ENCODE data around the gene CDPF1.
"Not testable (repeated sequence)": the region's sequence is repeated elsewhere in the genome, so short reads cannot be mapped to it uniquely, and the experiment has no call there.

Gene CDPF1

GRCh38 chr22:46272196-46272595 is 22.1 kb upstream of the CDPF1 start:
- Histone ChIP-seq H3K9ac (ENCODE audit: low read length) (no peak overlapping the region), H3K23ac (ENCODE audit: low read length) (no peak overlapping the region), H3K18ac (ENCODE audit: low read length) (no peak overlapping the region), H3K4ac (ENCODE audit: low read depth, low read length) (no peak overlapping the region), H2BK120ac (ENCODE audit: low read depth, low read length) (no peak overlapping the region), H2BK5ac (ENCODE audit: low read length) (no peak overlapping the region), H3K36me3 (ENCODE audit: control insufficient read depth, insufficient read depth, low read length) (no peaks in the 10 kb centered on the region), H4K8ac (ENCODE audit: low read depth, low read length) (no peak overlapping the region), H3K56ac (ENCODE audit: low read length) (no peak overlapping the region), H3K4me2 (ENCODE audit: low read length) (no peak overlapping the region), H3K79me1 (ENCODE audit: low read length) (no peaks in the 10 kb centered on the region), H3K4me3 (ENCODE audit: low read length) (no peak overlapping the region), H2BK15ac (replicated peaks; ENCODE audit: low read depth) (no peak overlapping the region), H3K79me2 (ENCODE audit: control insufficient read depth, insufficient read depth, low read length) (no peaks in the 10 kb centered on the region), H4K5ac (ENCODE audit: low read length) (no peak overlapping the region), H2AK5ac (ENCODE audit: low read length) (no peak overlapping the region), H3K27me3 (ENCODE audit: insufficient read depth, low read length, poor library complexity) (no peaks in the 10 kb centered on the region), H3K4me1 (ENCODE audit: control insufficient read depth, low read depth, low read length) (no peaks in the 10 kb centered on the region), H3K27ac (ENCODE audit: low read depth, low read length) (no peak overlapping the region)
- no peak for DNase-seq
- no CpG with 5 or more reads among the region's 8 CpGs for WGBS (ENCODE audit: extremely low coverage, insufficient coverage, low lambda C conversion rate)

- no peak overlapping the region for H3K4ac ChIP-seq (ENCODE audit: low read depth, low read length)
- no CpG with 5 or more reads among the region's 11 CpGs for WGBS (ENCODE audit: extremely low coverage, insufficient coverage, low lambda C conversion rate)
These were observed 19.5 kb upstream of the CDPF1 start for GRCh38 chr22:46269564-46269963.

GRCh38 chr22:46267431-46268279 is 17.6 kb upstream of the CDPF1 start, which contains the start of gene TTC38:
Gene TTC38 (plus strand): TSS chr22:46268008. CDS start chr22:46268040, 32 bp downstream.
- H3K79me2 ChIP-seq (ENCODE audit: control insufficient read depth, insufficient read depth, low read length) = no peaks in the 10 kb centered on the region
- peak within 1 kb of the TSS; percentile 83 for H3K4ac ChIP-seq (ENCODE audit: low read depth, low read length)
- H4K8ac ChIP-seq (ENCODE audit: low read depth, low read length) = no peak within 1 kb of the TSS
- no peak within 1 kb of the TSS for H2BK15ac ChIP-seq (replicated peaks; ENCODE audit: low read depth)
- peak within 1 kb of the TSS; percentile 85 for H3K9ac ChIP-seq (ENCODE audit: low read length)
- H2BK5ac ChIP-seq (ENCODE audit: low read length) = no peak within 1 kb of the TSS
- H3K27ac ChIP-seq (ENCODE audit: low read depth, low read length) = no peak within 1 kb of the TSS
- peak within 1 kb of the TSS; percentile 72 for H3K4me3 ChIP-seq (ENCODE audit: low read length)
- H3K27me3 ChIP-seq (ENCODE audit: insufficient read depth, low read length, poor library complexity) = no peaks in the 10 kb centered on the region
- no CpG with 5 or more reads among the region's 74 CpGs for WGBS (ENCODE audit: extremely low coverage, insufficient coverage, low lambda C conversion rate)
- no peaks in the 10 kb centered on the region for H3K4me1 ChIP-seq (ENCODE audit: control insufficient read depth, low read depth, low read length)
- H4K5ac ChIP-seq (ENCODE audit: low read length) = no peak within 1 kb of the TSS
- peak within 1 kb of the TSS; percentile 89 for H3K56ac ChIP-seq (ENCODE audit: low read length)
- H2AK5ac ChIP-seq (ENCODE audit: low read length) = no peak within 1 kb of the TSS
- no peaks in the 10 kb centered on the region for H3K79me1 ChIP-seq (ENCODE audit: low read length)
- H2BK120ac ChIP-seq (ENCODE audit: low read depth, low read length) = no peak within 1 kb of the TSS
- peak within 1 kb of the TSS; percentile 64 for H3K4me2 ChIP-seq (ENCODE audit: low read length)
- H3K23ac ChIP-seq (ENCODE audit: low read length) = peak within 1 kb of the TSS; percentile 72
- peak within 1 kb of the TSS; percentile 51 for H3K18ac ChIP-seq (ENCODE audit: low read length)
- no peaks in the 10 kb centered on the region for H3K36me3 ChIP-seq (ENCODE audit: control insufficient read depth, insufficient read depth, low read length)
- peak; percentile 77 for DNase-seq

More at GRCh38 chr22:46269564-46269963, 19.5 kb upstream of the CDPF1 start:
- H4K5ac ChIP-seq (ENCODE audit: low read length) = no peak overlapping the region
- no peaks in the 10 kb centered on the region for H3K4me1 ChIP-seq (ENCODE audit: control insufficient read depth, low read depth, low read length)
- H2AK5ac ChIP-seq (ENCODE audit: low read length) = no peak overlapping the region
- no peaks in the 10 kb centered on the region for H3K27me3 ChIP-seq (ENCODE audit: insufficient read depth, low read length, poor library complexity)
- no peak overlapping the region for H3K27ac ChIP-seq (ENCODE audit: low read depth, low read length)
- no peak for DNase-seq
- H2BK5ac ChIP-seq (ENCODE audit: low read length) = no peak overlapping the region
- no peaks in the 10 kb centered on the region for H3K36me3 ChIP-seq (ENCODE audit: control insufficient read depth, insufficient read depth, low read length)
- H3K9ac ChIP-seq (ENCODE audit: low read length) = no peak overlapping the region
- no peak overlapping the region for H3K4me2 ChIP-seq (ENCODE audit: low read length)
- no peak overlapping the region for H3K56ac ChIP-seq (ENCODE audit: low read length)
- H3K79me1 ChIP-seq (ENCODE audit: low read length) = no peaks in the 10 kb centered on the region
- H3K23ac ChIP-seq (ENCODE audit: low read length) = no peak overlapping the region
- H2BK120ac ChIP-seq (ENCODE audit: low read depth, low read length) = no peak overlapping the region
- no peak overlapping the region for H3K4me3 ChIP-seq (ENCODE audit: low read length)
- no peak overlapping the region for H3K18ac ChIP-seq (ENCODE audit: low read length)
- H2BK15ac ChIP-seq (replicated peaks; ENCODE audit: low read depth) = no peak overlapping the region
- no peak overlapping the region for H4K8ac ChIP-seq (ENCODE audit: low read depth, low read length)
- H3K79me2 ChIP-seq (ENCODE audit: control insufficient read depth, insufficient read depth, low read length) = no peaks in the 10 kb centered on the region

- H3K23ac ChIP-seq (ENCODE audit: low read length); H3K56ac ChIP-seq (ENCODE audit: low read length); H3K79me2 ChIP-seq (ENCODE audit: control insufficient read depth, insufficient read depth, low read length); H3K4me3 ChIP-seq (ENCODE audit: low read length); H3K27me3 ChIP-seq (ENCODE audit: insufficient read depth, low read length, poor library complexity); H3K4me2 ChIP-seq (ENCODE audit: low read length); H2BK15ac ChIP-seq (replicated peaks; ENCODE audit: low read depth); H3K79me1 ChIP-seq (ENCODE audit: low read length); H3K9ac ChIP-seq (ENCODE audit: low read length); H3K4me1 ChIP-seq (ENCODE audit: control insufficient read depth, low read depth, low read length); H3K18ac ChIP-seq (ENCODE audit: low read length); H2AK5ac ChIP-seq (ENCODE audit: low read length); H4K8ac ChIP-seq (ENCODE audit: low read depth, low read length); DNase-seq; H3K36me3 ChIP-seq (ENCODE audit: control insufficient read depth, insufficient read depth, low read length); H3K27ac ChIP-seq (ENCODE audit: low read depth, low read length); H2BK120ac ChIP-seq (ENCODE audit: low read depth, low read length); H2BK5ac ChIP-seq (ENCODE audit: low read length); H4K5ac ChIP-seq (ENCODE audit: low read length); H3K4ac ChIP-seq (ENCODE audit: low read depth, low read length): not testable (repeated sequence)
- WGBS (ENCODE audit: extremely low coverage, insufficient coverage, low lambda C conversion rate) = no CpG with 5 or more reads among the region's 4 CpGs
These were observed 15.5 kb upstream of the CDPF1 start for GRCh38 chr22:46265627-46266026.

GRCh38 chr22:46264520-46264919 is 14.4 kb upstream of the CDPF1 start:
- not testable (repeated sequence) for H3K4me2 ChIP-seq (ENCODE audit: low read length); DNase-seq; H2AK5ac ChIP-seq (ENCODE audit: low read length); H2BK120ac ChIP-seq (ENCODE audit: low read depth, low read length); H3K4me1 ChIP-seq (ENCODE audit: control insufficient read depth, low read depth, low read length); H4K5ac ChIP-seq (ENCODE audit: low read length); H2BK5ac ChIP-seq (ENCODE audit: low read length); H3K18ac ChIP-seq (ENCODE audit: low read length); H3K27me3 ChIP-seq (ENCODE audit: insufficient read depth, low read length, poor library complexity); H2BK15ac ChIP-seq (replicated peaks; ENCODE audit: low read depth); H3K27ac ChIP-seq (ENCODE audit: low read depth, low read length); H3K79me2 ChIP-seq (ENCODE audit: control insufficient read depth, insufficient read depth, low read length); H3K23ac ChIP-seq (ENCODE audit: low read length); H3K36me3 ChIP-seq (ENCODE audit: control insufficient read depth, insufficient read depth, low read length); H3K4me3 ChIP-seq (ENCODE audit: low read length); H4K8ac ChIP-seq (ENCODE audit: low read depth, low read length); H3K79me1 ChIP-seq (ENCODE audit: low read length); H3K4ac ChIP-seq (ENCODE audit: low read depth, low read length); H3K56ac ChIP-seq (ENCODE audit: low read length); H3K9ac ChIP-seq (ENCODE audit: low read length)
- WGBS (ENCODE audit: extremely low coverage, insufficient coverage, low lambda C conversion rate) = no CpG with 5 or more reads among the region's 6 CpGs
